Measurements from ENCODE around the gene TNFRSF14.

GRCh38 chr1:2528966-2529783 is 27.0 kb upstream of the TNFRSF14 start:
- TF ChIP-seq, protein P1, sequence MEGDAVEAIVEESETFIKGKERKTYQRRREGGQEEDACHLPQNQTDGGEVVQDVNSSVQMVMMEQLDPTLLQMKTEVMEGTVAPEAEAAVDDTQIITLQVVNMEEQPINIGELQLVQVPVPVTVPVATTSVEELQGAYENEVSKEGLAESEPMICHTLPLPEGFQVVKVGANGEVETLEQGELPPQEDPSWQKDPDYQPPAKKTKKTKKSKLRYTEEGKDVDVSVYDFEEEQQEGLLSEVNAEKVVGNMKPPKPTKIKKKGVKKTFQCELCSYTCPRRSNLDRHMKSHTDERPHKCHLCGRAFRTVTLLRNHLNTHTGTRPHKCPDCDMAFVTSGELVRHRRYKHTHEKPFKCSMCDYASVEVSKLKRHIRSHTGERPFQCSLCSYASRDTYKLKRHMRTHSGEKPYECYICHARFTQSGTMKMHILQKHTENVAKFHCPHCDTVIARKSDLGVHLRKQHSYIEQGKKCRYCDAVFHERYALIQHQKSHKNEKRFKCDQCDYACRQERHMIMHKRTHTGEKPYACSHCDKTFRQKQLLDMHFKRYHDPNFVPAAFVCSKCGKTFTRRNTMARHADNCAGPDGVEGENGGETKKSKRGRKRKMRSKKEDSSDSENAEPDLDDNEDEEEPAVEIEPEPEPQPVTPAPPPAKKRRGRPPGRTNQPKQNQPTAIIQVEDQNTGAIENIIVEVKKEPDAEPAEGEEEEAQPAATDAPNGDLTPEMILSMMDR (conservative IDR thresholded peaks at IDR 0.05), result no peak
- no peak for TF ChIP-seq ZFX (IDR thresholded peaks at IDR 0.05)
